ENCODE results near the gene MANEAL.
A peak's percentile ranks its signal among the peaks of the same experiment; 100 is the strongest.
"Not testable (repeated sequence)": the region's sequence is repeated elsewhere in the genome, so short reads cannot be mapped to it uniquely, and the experiment has no call there.

Gene MANEAL

GRCh38 chr1:37793773-37794371, at the start of gene MANEAL:
TSS of gene MANEAL (plus strand) at chr1:37793847. CDS start at chr1:37794183, 336 bp downstream.
- DNase-seq = peak; percentile 66

- no peak for DNase-seq
These were observed 46.8 kb upstream of the MANEAL start for GRCh38 chr1:37746806-37747205.

GRCh38 chr1:37748565-37748964, 45.1 kb upstream of the MANEAL start:
- no peak for DNase-seq

GRCh38 chr1:37752213-37752582, 41.4 kb upstream of the MANEAL start:
- no peak for DNase-seq

- DNase-seq = peak; percentile 41
These were observed 40.8 kb upstream of the MANEAL start for GRCh38 chr1:37752583-37753471.

- no peak for DNase-seq
These were observed 40.0 kb upstream of the MANEAL start for GRCh38 chr1:37753473-37754321.

- DNase-seq = no peak
These were observed 38.4 kb upstream of the MANEAL start for GRCh38 chr1:37755290-37755689.

- no peak for DNase-seq
These were observed 37.6 kb upstream of the MANEAL start for GRCh38 chr1:37755951-37756560.

GRCh38 chr1:37759451-37759850, 34.2 kb upstream of the MANEAL start:
- DNase-seq = no peak

GRCh38 chr1:37761416-37762095, 32.1 kb upstream of the MANEAL start:
- DNase-seq = no peak

- DNase-seq = no peak
These were observed 31.1 kb upstream of the MANEAL start for GRCh38 chr1:37762516-37762915.

GRCh38 chr1:37763791-37764413, 29.7 kb upstream of the MANEAL start:
- no peak for DNase-seq

GRCh38 chr1:37764414-37764825, 29.2 kb upstream of the MANEAL start:
- DNase-seq = no peak

- peak; percentile 61 for DNase-seq
These were observed 28.7 kb upstream of the MANEAL start, which contains the start of gene EPHA10 for GRCh38 chr1:37764888-37765441. TSS of gene EPHA10 (minus strand) at chr1:37765120. CDS start at chr1:37765066, 54 bp downstream.

- no peak for DNase-seq
These were observed 27.6 kb upstream of the MANEAL start for GRCh38 chr1:37765916-37766664.

- no peak for DNase-seq
These were observed 26.2 kb upstream of the MANEAL start for GRCh38 chr1:37767488-37767887.

GRCh38 chr1:37771440-37771839, 22.2 kb upstream of the MANEAL start:
- DNase-seq = not testable (repeated sequence)

GRCh38 chr1:37776946-37777516, 16.6 kb upstream of the MANEAL start:
- DNase-seq = no peak

- DNase-seq = no peak
These were observed 15.0 kb upstream of the MANEAL start for GRCh38 chr1:37778654-37779053.

GRCh38 chr1:37782491-37782890, 11.2 kb upstream of the MANEAL start:
- no peak for DNase-seq

All from DMS79 (cell line).